ENCODE data around the gene OVCA2. TPM values are rescaled to one million over a fixed set of nuclear protein-coding genes. Genes with fewer than 3 reads are reported as not detected.
A peak's percentile ranks its signal among the peaks of the same experiment; 100 is the strongest.

Gene OVCA2
- total RNA-seq (2021; ENCODE audit: unreplicated experiment) (42.5 TPM), Bru-seq, nascent RNA (percentile 62 among the genes with signal in this experiment), BruChase-seq, experiment 1, labeled RNA remaining after a 2-hour chase (percentile 72 among the genes with signal in this experiment), BruChase-seq, experiment 2, labeled RNA remaining after a 6-hour chase (percentile 85 among the genes with signal in this experiment)
- polyA plus RNA-seq (2012; ENCODE audit: insufficient read length) = 39.8 TPM
- long read RNA-seq, transcript OVCA2-201 (2 exons, 1,122 nt) = major isoform, 76 of 81 reads
- long read RNA-seq, partial matches to known transcripts = 0 of 81 reads
- long read RNA-seq, other reads (novel, unspliced or antisense) = 5 of 81 reads

GRCh38 chr17:2041561-2042389 lies at the start of gene OVCA2:
Gene OVCA2 (plus strand): TSS chr17:2042022. CDS start chr17:2042048, 26 bp downstream.
- CTCF ChIA-PET = no interaction called here
- TF ChIP-seq POLR2AphosphoS5 (IDR thresholded peaks at IDR 0.05; ENCODE audit: low read depth, low read length) (peak; percentile 93), CTCF (IDR thresholded peaks at IDR 0.05) (peak; percentile 71), REST (IDR thresholded peaks at IDR 0.05; ENCODE audit: insufficient read depth in 1 of 2, low read depth in 2 of 2, low read length in 1 of 2) (0 out of 4 replicates have a peak, but pooled peaks of 1 of the 2 experiments have one; percentile 41), TCF7L2 (IDR thresholded peaks at IDR 0.05; ENCODE audit: low read depth, low read length) (no peak), SIN3A (IDR thresholded peaks at IDR 0.05; ENCODE audit: borderline replicate concordance, insufficient read depth, low read depth, low read length) (no peak)
- ATAC-seq (peak; percentile 97), DNase-seq (ENCODE audit: low read depth, low spot score) (peak; percentile 61)
- in situ Hi-C loops (cut with HindIII; ENCODE audit: low pct_unique_long_range_greater_than_20kb, low sequenced_read_pairs) (no loop called here), intact Hi-C loops (cut with micrococcal nuclease; ENCODE audit: unreplicated experiment) (no loop called here)
- no peaks in the 10 kb centered on the region for H3K9me3 ChIP-seq (ENCODE audit: control insufficient read depth, insufficient read depth, low read depth, low read length)
- H3K27ac ChIP-seq (ENCODE audit: low read length) = peak within 1 kb of the TSS; percentile 98
- POLR2A ChIA-PET = no interaction called here
- no peaks in the 10 kb centered on the region for H3K27me3 ChIP-seq (ENCODE audit: control insufficient read depth, insufficient read depth, low read length)
- H3K4me1 ChIP-seq (ENCODE audit: control insufficient read depth, insufficient read depth, low read length) = peaks cover 12% of the 10 kb centered on the region
- 0 out of 2 replicates have a peak, but pooled peaks cover 3% of the 10 kb centered on the region for H3K36me3 ChIP-seq (ENCODE audit: control insufficient read depth, insufficient read depth, low read length)
- H3K4me3 ChIP-seq (ENCODE audit: low read depth in 2 of 2, low read length in 2 of 2) = peak within 1 kb of the TSS; percentile 72 to 77
- BruUV-seq (replicated peaks) = no TSS peak

GRCh38 chr17:1992541-1992940 lies 49.3 kb upstream of the OVCA2 start:
- TF ChIP-seq POLR2AphosphoS5 (IDR thresholded peaks at IDR 0.05; ENCODE audit: low read depth, low read length) = no peak
- no peak for TF ChIP-seq CTCF (IDR thresholded peaks at IDR 0.05)
- no peak for TF ChIP-seq REST (IDR thresholded peaks at IDR 0.05; ENCODE audit: insufficient read depth in 1 of 2, low read depth in 2 of 2, low read length in 1 of 2)
- no peak for TF ChIP-seq SIN3A (IDR thresholded peaks at IDR 0.05; ENCODE audit: borderline replicate concordance, insufficient read depth, low read depth, low read length)
- no peak for TF ChIP-seq TCF7L2 (IDR thresholded peaks at IDR 0.05; ENCODE audit: low read depth, low read length)
- no peaks in the 10 kb centered on the region for H3K9me3 ChIP-seq (ENCODE audit: control insufficient read depth, insufficient read depth, low read depth, low read length)
- intact Hi-C loops (cut with micrococcal nuclease; ENCODE audit: unreplicated experiment) = no loop called here
- in situ Hi-C loops (cut with HindIII; ENCODE audit: low pct_unique_long_range_greater_than_20kb, low sequenced_read_pairs) = no loop called here
- no peak overlapping the region for H3K4me3 ChIP-seq (ENCODE audit: low read depth in 2 of 2, low read length in 2 of 2)
- ATAC-seq (no peak), DNase-seq (ENCODE audit: low read depth, low spot score) (no peak)
- no peak overlapping the region for H3K27ac ChIP-seq (ENCODE audit: low read length)
- CTCF ChIA-PET = no interaction called here
- H3K4me1 ChIP-seq (ENCODE audit: control insufficient read depth, insufficient read depth, low read length) = peaks cover 5% of the 10 kb centered on the region; the same call in 1 of the 2 replicates
- H3K36me3 ChIP-seq (ENCODE audit: control insufficient read depth, insufficient read depth, low read length) = no peaks in the 10 kb centered on the region
- BruUV-seq (replicated peaks) = no TSS peak
- H3K27me3 ChIP-seq (ENCODE audit: control insufficient read depth, insufficient read depth, low read length) = no peaks in the 10 kb centered on the region
- POLR2A ChIA-PET = no interaction called here
